Femur (tissue), 1 donor: ENCODE measurements around the gene TP53BP2.
"Not testable (repeated sequence)": the region's sequence is repeated elsewhere in the genome, so short reads cannot be mapped to it uniquely, and the experiment has no call there.

ENCODE experiments used
- DNase-seq: peaks from one replicate; pipeline ENCODE4 v3.0.0-alpha.2; 2017

Gene TP53BP2

DNA sequence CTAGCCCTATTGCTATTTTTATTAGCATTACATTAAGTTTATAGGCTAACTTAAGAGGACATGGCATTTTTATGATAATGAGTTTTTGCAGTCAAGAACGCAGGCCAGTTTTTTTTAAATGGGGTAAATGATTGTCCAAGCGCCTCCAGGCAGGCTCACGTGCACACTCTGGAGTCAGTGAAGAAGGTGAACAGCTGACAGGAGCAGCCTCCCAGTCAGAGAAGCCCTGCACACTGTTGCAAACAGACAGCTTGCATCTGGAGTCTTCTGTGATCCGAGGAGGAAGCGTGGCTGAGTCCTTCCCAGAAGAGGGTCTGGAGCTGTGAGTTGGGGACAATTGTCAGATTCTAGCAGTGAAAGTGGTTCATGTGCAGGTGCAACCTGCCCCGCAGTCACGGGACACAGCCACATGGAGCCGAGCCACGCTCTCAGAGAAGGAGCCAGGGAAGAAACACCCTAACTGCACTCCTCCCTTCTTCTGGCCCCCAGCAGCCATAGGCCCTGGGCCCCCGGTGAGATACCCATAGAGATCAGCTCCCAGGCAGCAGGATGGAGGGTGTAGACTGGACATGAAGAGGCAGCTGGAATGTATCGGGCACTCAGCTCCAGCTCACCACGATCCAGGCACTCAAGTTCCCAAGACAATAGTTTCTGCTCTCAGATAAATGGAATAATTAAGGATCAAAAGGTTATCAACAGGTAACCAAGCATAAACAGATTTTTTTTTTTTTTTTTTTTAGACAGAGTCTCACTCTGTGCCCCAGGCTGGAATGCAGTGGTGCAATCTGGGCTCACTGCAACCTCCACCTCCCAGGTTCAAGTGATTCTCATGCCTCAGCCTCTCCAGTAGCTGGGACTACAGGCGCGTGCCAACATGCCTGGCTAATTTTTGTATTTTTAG, 107.0 kb downstream of the TP53BP2 start:
- no peak for DNase-seq

- no peak for DNase-seq
Observed at GRCh38 chr1:223737342-223737741, 108.4 kb downstream of the TP53BP2 start.

DNA sequence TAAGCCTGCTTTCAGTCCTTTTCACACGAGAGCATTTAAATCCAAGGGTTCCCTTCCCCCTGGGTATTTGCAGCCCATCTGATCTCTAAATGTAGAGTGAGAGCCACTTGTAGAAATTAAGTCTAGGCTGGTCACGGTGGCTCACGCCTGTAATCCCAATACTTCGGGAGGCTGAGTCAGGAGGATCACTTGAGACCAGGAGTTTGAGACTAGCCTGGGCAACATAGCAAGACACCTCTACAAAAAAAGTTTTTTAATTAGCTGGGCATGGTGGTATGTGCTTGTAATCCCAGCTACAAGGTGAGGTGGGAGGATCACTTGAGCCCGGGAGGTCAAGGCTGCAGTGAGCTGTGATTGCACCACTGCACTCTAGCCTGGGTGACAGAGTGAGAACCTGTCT, 109.1 kb downstream of the TP53BP2 start:
- DNase-seq = not testable (repeated sequence)

DNA sequence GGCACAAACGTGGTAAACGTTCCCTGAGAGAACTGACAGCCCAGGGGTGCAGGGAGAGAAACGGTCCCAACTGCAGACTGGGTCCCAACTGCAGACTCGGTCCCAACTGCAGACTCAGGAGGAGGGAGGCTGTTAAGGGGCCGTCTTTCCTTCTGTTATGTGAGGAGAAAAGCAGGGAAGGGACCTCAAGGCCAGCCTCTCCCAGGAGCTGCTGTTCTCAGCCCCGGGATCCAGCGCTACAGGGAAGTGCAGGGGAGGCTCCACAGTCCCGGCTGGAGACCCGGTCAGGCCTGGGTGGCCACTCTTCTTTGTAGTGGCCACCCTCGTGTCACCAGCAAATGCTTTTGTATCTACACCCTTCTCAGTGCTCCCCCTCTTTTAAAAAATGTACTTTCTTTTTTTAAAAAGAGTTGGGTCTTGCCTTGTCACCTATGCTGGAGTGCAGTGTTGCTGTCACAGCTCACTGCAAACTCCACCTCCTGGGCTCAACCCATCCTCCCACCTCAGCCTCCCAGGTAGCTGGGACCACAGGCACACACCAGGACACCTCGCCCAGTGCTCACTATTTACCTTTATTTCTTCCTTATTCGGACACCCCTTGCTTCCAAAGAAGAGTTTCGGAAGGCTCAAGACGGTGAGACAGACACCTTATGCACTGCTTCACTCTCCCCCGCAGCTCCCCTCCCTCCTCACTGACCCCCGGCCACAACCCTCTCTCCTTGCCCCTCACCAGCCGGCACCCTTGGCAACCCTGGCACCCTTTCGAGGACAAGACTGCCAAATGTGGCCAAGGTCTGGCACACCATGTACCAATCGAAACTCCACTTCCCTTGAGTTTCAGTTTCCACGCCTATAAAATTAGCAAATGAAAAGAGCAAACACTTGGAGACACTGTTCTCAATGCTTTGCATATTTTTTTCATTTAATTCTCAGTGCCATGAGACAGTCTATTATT, 111.6 kb downstream of the TP53BP2 start:
- DNase-seq = no peak

GRCh38 chr1:223732993-223733798, 112.6 kb downstream of the TP53BP2 start:
- peak; percentile 75 for DNase-seq

- DNase-seq = peak; percentile 71
Observed at GRCh38 chr1:223731133-223731770, 114.5 kb downstream of the TP53BP2 start.

GRCh38 chr1:223730479-223731132, 115.1 kb downstream of the TP53BP2 start:
- DNase-seq = no peak

DNA sequence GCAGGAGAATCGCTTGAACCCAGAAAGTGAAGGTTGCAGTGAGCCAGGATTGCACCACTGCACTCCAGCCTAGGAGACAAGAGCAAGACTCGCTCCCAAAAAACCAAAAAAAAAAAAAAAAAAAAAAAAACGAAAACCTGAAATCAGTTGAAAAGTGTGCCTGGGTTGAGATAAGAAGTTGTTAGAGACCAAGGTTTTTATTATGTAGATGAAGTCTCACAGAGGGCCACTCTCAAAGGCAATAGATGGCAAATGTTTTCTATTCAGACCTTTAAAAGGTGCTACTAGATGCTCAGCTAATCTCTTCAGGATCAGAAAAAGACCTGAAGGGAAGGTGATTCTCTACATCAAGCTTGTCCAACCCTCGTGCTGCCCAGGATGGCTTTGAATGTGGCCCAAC, 115.8 kb downstream of the TP53BP2 start:
- no peak for DNase-seq
